Measurements from ENCODE around the gene DRD3.

DNA sequence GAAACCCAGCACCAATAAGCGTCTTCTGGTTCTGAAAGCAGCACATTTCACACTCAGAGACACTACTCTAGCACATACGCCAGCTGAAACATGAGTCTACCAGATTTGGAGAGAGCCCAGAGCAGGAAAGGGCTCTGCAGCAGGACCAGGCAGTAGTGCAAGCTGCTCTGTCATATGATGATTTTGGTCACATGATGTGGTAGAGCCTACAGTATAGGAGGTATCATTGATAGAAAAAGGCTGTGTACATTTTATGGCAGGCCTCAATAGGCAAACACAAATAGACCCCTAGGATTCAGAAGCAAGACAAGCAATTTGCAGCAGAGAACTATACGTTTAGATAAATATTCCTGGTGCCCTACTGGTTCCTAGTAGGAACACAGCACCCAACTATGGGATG lies 64.1 kb downstream of the DRD3 start:
- TF ChIP-seq, protein P1, sequence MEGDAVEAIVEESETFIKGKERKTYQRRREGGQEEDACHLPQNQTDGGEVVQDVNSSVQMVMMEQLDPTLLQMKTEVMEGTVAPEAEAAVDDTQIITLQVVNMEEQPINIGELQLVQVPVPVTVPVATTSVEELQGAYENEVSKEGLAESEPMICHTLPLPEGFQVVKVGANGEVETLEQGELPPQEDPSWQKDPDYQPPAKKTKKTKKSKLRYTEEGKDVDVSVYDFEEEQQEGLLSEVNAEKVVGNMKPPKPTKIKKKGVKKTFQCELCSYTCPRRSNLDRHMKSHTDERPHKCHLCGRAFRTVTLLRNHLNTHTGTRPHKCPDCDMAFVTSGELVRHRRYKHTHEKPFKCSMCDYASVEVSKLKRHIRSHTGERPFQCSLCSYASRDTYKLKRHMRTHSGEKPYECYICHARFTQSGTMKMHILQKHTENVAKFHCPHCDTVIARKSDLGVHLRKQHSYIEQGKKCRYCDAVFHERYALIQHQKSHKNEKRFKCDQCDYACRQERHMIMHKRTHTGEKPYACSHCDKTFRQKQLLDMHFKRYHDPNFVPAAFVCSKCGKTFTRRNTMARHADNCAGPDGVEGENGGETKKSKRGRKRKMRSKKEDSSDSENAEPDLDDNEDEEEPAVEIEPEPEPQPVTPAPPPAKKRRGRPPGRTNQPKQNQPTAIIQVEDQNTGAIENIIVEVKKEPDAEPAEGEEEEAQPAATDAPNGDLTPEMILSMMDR (IDR thresholded peaks at IDR 0.05): no peak
- no peak for TF ChIP-seq POLR2A (IDR thresholded peaks at IDR 0.05)
